HG02884 (cell line): Measurements from ENCODE around the gene RAB9B.
"Not testable (repeated sequence)": the region's sequence is repeated elsewhere in the genome, so short reads cannot be mapped to it uniquely, and the experiment has no call there.

Source experiments
- ATAC-seq: cut with Tn5 transposase; IDR thresholded peaks from one replicate; pipeline ENCODE4 v1.9.1; 2021; ENCODE audit warnings: mild to moderate bottlenecking, moderate library complexity; ENCODE audit not compliant: unreplicated experiment

The RAB9B gene

DNA sequence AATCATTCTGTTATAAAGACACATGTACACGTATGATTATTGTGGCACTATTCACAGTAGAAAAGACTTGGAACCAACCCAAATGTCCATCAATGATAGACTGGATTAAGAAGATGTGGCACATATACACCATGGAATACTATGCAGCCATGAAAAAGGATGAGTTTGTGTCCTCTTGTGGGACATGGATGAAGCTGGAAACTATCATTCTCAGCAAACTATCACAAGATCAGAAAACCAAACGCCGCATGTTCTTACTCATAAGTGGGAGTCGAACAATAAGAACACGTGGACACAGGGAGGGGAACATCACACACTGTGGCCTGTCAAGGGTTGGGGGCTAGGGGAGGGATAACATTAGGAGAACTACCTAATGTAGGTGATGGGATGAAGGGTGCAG is 15.0 kb downstream of the RAB9B start:
- ATAC-seq, result not testable (repeated sequence)

DNA sequence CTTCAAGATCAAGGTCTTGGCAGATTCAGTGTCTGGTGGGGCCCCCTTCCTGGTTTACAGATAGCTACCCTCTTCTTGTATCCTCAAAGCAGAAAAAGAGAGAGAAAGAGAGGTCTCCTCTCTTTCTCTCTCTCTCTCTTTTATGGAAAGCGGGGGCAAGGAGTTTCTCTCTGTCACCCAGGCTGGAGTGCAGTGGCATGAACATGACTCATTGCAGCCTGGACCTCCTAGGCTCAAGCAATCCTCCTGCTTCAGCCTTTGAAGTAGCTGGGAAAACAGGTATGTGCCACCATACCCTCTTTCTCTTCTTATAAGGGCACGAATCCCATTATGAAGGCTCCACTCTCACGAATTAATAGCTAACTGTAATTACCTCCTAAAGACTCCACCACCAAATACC is 20.2 kb downstream of the RAB9B start:
- no peak for ATAC-seq

DNA sequence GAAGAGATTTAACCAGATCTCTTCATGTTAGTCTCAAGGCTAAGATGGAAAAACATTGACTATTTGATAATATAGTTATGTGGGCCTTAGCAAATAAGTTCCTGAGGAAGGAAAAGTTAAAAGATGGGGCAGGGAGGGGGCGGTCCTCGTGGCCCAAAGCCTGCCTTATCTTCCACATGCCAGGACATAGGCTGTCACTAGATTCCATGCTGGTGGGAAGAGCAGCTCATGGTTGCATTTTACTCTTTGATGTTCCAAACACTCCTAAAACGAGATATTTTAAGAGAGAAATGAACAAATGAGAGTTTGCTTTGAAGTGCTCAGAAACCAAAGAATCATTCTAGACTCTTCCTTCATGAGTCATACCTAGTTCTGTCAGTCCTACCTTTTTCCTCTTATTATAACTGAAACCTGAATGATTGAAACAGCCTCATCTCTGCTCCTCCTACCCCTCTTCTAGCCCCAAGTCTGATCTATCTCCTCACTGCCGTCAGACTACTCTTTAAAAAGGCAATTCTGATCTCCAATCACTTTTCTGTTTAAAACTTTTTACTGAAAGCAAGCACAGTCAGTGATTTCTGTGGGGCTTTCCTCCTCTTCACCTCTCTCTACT is 25.1 kb downstream of the RAB9B start:
- ATAC-seq, result no peak

DNA sequence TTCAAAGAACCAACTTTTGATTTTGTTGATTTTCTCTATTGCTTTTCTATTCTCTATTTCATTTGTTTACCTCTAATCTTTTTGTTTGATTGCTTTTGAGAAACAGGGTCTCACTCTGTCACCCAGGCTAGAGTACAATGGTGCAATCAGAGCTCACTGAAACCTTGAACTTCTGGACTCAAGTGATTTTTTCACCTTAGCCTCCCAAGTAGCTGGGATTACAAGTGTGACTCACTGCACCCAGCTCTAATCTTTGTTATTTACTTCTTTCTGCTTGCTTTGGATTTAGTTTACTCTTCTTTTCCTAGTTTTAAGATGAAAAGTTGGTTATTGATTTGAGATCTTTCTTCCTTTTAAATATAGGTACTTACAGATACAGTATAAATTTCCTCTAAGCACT is 26.2 kb downstream of the RAB9B start:
- no peak for ATAC-seq

DNA sequence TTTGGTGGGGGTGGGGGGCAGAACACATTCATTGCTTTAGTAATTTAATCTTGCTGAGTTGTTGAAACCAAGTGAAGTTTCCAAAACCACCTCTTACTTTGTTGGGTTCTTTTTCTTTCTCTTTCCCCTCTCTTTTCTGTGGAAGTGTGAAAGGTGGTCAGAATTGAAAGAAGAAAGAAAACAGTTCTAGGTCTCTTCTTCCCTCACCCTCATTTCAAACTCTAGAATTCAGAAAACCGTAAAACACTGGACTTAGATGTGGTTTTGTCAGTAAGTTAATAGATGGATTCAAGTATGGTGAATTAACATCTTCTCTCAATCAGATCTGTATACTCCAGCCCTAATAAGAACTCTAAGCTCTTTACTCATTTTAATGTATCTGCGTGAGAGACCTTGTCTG is 31.7 kb downstream of the RAB9B start:
- ATAC-seq, result no peak

DNA sequence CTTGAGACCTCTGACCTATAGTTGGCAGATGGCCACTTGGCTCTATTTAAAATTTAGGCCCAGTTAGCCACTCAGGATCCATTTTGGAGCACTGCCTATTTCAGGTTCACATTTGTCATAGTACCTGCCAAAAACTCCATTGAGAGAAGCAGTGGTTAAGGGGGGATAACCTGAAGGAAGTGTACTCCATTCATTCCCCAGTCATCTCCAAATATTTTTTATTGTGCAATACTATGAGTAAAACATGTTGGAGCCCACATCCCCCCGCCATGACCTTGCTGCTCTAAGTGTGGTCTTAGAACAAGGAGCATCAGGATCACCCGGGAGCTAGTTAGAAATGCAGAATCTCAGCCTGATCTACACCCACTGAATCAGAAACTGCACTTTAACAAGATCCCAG is 34.4 kb downstream of the RAB9B start:
- ATAC-seq, result no peak

DNA sequence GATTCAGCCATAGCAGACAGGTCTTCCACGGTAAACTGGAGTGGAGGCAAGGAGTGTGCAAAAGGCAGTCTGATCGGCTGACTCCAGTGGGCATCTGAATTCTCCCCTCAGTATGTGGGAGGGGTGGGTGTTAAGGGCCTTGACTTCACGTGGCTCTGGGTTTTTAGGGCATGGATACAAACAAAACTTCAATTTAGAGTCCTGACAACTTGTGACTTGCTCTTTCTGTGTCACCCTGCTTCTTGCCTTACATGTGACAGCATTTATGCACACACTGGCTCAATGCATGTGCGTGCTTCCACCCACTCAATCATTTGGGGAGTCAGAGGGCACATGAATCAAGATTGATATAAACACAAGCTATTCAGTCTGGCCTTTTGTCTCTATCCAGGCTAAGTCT is 37.9 kb downstream of the RAB9B start:
- ATAC-seq, result no peak

DNA sequence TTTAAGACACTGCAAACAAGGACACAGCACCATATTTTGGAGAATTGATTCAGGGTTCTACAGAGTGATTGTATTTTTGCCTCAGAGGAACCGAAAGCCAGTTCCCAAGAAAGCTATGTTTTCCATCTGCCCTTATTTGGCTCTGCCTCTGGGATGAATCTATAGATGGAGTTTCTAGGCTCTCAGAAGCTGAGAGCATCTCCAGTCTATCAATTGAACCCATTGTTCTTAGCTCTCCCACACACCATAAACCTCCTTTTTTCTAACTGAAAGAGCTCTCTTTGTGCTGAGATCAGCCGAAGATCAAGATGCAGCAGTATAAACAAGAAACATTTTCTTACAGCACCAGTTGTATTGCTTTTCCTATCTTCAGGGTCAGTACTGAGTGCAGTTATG is 38.5 kb downstream of the RAB9B start:
- no peak for ATAC-seq

DNA sequence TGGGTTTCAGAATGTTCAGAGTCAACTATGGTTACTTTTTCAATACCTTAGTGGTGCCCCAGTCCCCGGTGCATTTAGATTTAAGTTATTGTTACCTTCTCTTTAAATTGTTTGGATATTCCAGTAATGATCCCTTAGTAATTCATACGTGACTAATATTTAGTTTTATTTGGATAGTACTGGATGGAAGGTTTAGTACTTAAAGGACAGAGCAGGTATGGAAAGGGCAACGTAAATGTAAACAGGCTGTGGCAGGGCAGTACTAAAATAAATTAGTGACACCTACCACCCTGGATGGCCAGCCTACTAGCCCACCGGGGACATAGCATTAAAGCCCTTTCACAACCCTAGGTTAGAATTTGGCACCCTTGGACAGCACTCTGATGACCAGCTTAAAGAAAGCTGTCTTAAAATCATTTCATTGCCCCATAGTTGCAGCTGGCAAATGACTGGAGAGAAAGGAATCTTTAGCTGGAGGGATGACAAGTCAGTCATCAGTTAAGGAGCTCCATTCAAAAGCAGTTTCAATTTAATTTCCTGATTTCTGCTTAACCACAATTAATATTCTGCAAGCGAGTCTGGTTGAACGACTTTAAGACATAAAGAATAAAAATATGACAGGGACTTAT is 39.0 kb downstream of the RAB9B start:
- no peak for ATAC-seq

DNA sequence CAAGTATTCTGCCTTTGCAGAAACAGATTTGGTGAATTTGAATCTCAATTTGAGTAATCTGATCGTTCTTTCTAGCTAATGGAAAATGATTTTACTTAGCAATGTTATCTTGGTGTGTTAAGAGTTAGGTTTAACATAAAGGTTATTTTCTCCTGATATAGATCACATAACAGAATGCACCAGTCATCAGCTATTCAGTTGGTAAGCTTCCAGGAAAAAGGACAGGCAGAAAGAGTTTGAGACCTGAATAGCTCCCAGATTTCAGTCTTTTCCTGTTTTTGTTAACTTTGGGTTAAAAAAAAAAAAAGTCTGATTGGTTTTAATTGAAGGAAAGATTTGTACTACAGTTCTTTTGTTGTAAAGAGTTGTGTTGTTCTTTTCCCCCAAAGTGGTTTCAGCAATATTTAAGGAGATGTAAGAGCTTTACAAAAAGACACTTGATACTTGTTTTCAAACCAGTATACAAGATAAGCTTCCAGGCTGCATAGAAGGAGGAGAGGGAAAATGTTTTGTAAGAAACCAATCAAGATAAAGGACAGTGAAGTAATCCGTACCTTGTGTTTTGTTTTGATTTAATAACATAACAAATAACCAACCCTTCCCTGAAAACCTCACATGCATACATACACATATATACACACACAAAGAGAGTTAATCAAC is 40.1 kb downstream of the RAB9B start:
- no peak for ATAC-seq

DNA sequence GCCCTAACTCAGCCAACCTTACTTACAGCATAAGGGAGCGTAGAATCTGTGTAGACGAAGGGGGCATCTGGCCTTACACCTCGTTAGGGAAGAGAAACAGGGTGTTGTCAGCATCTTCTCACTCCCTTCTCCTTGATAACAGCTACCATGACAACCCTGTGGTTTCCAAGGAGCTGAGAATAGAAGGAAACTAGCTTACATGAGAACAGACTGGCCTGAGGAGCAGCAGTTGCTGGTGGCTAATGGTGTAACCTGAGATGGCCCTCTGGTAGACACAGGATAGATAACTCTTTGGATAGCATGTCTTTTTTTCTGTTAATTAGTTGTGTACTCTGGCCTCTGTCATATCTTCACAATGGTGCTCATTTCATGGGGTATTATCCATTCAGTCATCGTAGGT is 40.8 kb downstream of the RAB9B start:
- ATAC-seq, result no peak

DNA sequence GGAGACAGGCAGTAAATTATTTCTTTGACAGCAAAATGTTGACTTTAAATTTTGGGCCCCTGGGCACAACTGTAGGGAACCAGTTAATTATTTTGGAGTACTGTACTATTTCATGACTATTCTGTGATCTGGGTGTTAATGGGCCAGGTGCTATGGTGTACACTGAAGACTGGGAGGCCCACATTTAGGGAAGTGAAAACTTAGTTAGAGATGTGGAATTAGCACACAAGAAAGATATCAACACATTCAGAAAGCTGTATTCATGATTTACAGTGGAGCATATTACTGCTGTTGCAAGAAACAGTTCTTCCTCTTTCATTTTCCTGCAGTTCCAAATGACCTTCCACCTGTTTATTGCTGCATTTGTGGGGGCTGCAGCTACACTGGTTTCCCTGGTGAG is 43.1 kb downstream of the RAB9B start:
- ATAC-seq, result peak; percentile 97

DNA sequence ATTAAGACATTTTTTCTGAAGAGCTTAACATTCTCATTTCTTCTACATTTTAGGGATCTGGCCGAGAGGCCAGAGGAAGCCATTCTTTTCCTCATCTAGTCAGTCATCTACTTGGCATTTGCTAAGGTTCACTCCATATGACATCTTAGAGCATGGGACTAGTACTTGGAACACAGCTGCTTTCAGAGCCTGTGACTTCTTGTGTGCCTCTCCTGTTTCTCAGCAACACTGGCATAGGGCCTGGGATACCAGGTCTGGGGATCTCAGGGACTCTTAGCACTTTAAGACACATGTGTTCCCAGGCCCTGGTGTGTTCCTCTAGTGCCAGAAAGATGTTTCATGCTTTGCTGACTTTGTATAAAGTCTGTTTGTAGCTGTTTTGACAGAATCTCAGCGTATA is 48.1 kb downstream of the RAB9B start:
- no peak for ATAC-seq

DNA sequence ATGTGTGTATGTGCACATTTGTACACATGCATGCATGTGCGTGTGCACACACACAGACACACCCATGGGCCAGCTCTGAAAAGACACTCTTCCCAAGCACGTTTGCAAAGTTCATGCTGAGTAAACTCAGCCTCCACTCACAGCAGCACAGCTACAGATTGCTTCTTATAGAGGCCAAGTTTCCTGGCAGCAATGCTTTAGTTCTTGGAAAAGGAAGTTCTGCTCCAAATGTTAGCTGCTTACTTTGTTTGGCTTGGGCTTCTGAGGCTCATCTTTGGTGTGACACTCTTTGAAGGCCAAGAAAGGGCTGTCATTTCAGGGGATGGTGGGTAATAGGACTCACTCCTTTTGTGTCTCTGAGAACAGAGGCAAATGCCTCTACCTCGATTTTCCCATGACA is 48.9 kb downstream of the RAB9B start:
- no peak for ATAC-seq

DNA sequence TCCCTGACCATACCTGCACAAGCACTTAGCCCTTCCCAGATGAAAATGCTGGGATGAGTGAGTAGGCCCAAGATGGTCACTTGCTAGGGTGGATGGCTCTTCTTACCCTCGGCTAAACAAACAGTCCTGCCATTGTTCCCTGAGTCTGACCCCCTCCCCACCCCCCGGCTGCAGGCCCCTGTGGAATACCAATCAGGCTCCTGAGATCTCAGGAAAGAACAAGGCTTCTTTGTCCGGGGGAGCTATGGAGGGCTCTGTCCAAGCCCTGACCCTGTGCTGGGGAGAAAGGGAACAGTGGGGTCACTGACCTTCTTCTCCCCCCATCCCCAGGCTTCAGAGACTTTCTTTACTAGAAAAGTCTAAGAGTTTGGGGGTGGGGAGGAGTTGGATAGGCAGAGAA is 49.4 kb downstream of the RAB9B start:
- ATAC-seq, result no peak

DNA sequence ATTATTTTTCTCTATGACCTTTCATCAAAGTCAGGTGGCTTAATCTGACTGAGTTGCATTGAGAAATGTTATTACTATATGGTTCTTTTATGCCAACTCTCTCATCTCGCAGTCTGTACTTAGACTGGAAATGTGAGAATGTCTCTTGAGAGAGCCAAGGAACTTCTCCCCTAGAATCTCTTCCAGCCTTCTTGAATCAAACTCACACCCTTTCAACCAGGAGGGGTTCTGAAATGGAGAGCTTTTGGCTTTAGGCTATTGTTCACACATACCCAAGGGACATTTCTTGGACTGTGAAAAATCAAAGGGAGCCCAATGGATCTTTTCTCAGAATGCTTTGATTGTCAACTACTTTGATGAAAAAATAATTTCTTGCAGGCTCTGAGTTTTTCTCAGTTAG is 50.4 kb downstream of the RAB9B start:
- ATAC-seq, result no peak

DNA sequence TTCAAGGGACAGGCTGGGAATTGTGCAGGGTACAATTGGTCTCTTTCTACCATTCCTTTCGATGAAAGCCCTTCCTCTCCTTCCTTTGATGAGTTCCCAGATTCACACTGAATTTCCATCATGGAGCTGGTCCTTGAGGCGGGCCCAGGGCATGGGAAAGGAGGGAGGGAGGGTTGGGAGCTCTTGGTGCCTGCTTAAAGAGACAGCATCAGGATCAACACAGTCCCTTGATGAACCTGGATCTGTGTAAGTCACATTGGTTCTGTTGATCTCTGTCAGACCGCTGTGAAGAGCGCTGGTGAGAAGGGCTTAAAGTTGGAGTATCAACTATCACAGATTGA is 51.0 kb downstream of the RAB9B start:
- no peak for ATAC-seq

DNA sequence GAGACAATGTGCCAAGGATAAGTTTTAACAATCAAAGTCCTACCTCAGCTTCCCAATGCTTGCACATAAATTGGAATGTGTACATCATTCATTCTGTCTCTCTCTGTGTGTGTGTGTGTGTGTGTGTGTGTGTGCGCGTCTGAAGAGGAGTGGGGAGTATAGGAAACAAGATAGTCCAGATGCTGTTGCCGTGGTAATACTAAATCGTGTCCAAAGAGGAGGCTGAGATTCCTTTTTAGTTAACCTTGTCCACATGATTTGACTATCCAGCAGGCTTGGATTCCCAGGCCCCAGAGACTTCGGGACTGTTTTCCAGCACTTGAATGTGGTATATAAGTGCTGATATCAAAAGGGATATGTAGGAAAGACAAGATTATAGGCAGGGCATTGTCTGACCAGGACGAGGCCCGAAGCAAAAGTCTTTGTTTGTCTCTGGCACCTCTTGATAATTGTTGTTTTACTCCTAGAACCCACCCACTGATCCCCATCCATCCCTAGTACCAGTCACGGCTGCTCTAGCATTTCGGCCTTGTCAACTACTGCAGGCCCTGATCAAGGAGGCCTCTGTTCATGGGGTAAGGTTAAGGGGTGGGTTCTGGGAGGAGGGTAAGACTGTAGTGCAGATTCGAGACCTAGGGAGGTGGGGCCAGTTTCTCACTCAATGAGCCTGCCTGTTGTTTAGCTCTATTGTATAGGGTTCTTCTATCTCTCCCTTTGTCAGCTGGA is 51.6 kb downstream of the RAB9B start:
- no peak for ATAC-seq

DNA sequence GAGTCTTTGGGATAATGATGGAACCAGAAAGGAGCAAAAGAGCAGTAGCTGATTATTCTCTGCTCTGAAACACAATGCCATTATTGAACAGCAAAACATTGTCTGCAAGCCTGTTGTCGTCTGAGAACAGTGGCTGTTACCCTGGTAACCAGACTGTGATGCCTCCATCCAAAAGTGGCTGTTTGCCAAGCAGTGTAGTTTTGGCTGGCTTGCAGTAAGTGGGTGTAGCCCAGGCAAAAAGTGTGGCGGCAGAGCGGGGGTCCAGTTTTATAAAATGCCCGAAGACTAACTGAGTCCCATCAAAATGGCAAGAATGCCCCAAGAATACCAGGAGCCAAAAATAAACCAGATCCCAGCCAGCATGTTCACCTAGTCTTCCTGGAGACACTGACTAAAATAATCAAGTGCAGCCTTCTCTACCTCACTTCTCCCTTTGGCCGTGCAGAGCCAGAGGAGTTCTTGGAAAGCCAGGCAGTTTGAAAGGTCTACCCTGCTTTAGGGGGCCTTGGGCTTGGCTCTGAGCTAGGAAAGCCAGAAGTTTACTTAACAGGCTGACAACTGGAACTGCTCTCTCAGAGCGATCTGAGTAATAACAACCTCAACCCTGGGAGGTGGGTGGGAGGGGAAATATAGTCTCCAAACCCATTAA is 52.8 kb downstream of the RAB9B start:
- ATAC-seq, result no peak

DNA sequence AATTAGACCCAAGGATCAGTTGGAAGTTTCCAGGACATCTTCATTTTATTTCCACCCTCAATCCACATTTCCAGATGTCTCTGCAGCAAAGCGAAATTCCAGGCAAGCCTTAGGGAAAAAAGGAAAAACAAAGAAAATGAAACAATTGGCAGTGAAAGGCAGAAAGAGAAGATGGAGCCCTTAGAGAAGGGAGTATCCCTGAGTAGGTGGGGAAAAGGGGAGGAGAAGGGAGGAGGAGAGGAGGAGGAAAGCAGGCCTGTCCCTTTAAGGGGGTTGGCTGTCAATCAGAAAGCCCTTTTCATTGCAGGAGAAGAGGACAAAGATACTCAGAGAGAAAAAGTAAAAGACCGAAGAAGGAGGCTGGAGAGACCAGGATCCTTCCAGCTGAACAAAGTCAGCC is 55.5 kb downstream of the RAB9B start, which contains the start of gene PLP1:
Gene PLP1, plus strand, starts transcription at position 295 of the 400 bp plus-strand sequence. CDS start 156 bp downstream, outside the sequence.
- ATAC-seq, result no peak

DNA sequence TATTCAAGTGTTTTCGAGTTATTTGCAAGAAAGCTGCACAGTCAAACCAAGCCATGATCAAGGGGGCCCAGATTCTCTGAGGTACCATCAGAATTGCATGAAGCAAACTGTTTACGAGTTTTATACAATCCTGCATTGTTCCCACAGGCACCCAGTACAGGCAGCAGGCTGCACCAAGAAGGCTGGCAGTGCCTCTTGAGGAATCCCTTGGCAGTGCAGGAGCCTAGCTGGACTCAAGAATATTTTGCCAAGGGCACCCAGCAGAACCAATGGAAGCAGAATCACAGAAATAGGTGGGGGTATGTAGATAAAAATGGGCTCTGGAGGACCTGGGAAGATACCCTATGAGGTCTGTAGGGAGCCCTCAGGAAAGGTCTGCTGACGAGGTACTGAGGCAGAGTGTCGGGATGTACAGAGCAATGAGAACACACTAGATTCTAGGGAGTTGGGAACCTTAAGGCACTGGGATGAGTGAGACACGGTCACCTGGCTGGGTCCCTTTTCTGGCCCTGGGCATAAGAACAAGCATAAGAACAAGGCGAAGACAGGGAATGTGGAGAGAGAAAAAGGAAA is 57.9 kb downstream of the RAB9B start:
- no peak for ATAC-seq
